Glomerular visceral epithelial cell (primary cell): Measurements from ENCODE around the gene GPRC6A.

Source experiments
- DNase-seq: peaks from one replicate; pipeline ENCODE4 v3.0.0-alpha.2; 2016; ENCODE audit errors: extremely low spot score

GPRC6A gene

GRCh38 chr6:116779573-116780164, 49.2 kb downstream of the GPRC6A start:
- DNase-seq: peak; percentile 38

- no peak for DNase-seq
Measured at GRCh38 chr6:116773886-116774285, 55.0 kb downstream of the GPRC6A start.

- no peak for DNase-seq
Measured at GRCh38 chr6:116772450-116772849, 56.4 kb downstream of the GPRC6A start.

- DNase-seq: no peak
Measured at GRCh38 chr6:116767715-116768114, 61.2 kb downstream of the GPRC6A start.

GRCh38 chr6:116766506-116767176, 62.2 kb downstream of the GPRC6A start:
- no peak for DNase-seq

- peak; percentile 12 for DNase-seq
Measured at GRCh38 chr6:116764961-116765841, 63.7 kb downstream of the GPRC6A start, which contains the start of gene FAM162B. Gene FAM162B (minus strand): TSS chr6:116765719. CDS start chr6:116765576, 143 bp downstream.

GRCh38 chr6:116764629-116764960, 64.3 kb downstream of the GPRC6A start:
- no peak for DNase-seq

GRCh38 chr6:116763906-116764628, 64.8 kb downstream of the GPRC6A start:
- no peak for DNase-seq

- no peak for DNase-seq
Measured at GRCh38 chr6:116763048-116763447, 65.8 kb downstream of the GPRC6A start.

GRCh38 chr6:116762235-116762634, 66.6 kb downstream of the GPRC6A start:
- no peak for DNase-seq

- DNase-seq: no peak
Measured at GRCh38 chr6:116761779-116762178, 67.1 kb downstream of the GPRC6A start.

GRCh38 chr6:116745176-116745575, 83.7 kb downstream of the GPRC6A start:
- DNase-seq: no peak
